Prostate gland (tissue), 2 donors: ENCODE results near the gene TLCD5.

Source experiments
- POLR2AphosphoS5 ChIP-seq: sonication (generic); formaldehyde crosslinking; IDR thresholded peaks from one replicate; pipeline ENCODE4 v1.6.1; 2017; ENCODE audit warnings: antibody characterized with exemption
- TF ChIP-seq, protein P1 (sequence below), 4 experiments: fragments of 200-600 bp in 2 of 4; fragments of 450-650 bp in 2 of 4; sonication (generic) in 2 of 4; IDR thresholded peaks; 1 replicate in 3 of 4; 2 replicates in 1 of 4; pipeline ENCODE4 v1.5.1; 2016 to 2019; ENCODE audit warnings: antibody characterized with exemption in 4 of 4, mild to moderate bottlenecking in 2 of 4, moderate library complexity in 2 of 4

DNA sequence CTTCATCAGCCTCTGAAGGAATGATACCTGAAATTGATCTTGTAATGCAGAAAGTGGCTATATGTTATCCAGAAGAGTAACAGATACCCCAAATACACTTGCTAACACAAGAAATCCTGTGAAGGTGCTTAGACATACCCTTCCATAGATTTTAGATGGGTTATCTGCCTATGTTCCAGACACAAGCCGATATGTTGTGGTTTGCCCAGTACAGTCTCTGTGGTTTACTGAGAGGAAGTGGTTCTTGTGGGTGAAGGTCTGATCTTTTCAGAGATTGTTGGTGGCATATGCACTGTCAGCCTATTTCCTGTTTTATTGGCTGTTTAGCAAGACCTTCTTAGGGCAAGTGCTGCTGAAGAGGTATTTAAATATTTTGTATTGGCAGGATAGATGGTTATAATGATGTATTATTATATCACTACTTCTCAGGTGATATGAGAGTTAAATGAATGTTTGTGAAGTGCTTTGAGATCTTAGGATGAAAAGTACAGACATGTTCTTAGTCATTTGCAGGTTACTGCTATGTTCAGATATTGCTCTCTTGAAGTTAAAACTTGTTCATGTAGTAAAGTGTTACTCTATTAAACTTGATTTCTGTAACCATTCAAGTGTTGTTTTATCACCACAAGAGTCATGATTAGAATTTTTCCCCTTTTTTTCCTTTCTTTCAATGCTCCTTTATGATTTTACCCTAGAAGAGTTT lies 19.4 kb downstream of the TLCD5 start:
- TF ChIP-seq, protein P1, sequence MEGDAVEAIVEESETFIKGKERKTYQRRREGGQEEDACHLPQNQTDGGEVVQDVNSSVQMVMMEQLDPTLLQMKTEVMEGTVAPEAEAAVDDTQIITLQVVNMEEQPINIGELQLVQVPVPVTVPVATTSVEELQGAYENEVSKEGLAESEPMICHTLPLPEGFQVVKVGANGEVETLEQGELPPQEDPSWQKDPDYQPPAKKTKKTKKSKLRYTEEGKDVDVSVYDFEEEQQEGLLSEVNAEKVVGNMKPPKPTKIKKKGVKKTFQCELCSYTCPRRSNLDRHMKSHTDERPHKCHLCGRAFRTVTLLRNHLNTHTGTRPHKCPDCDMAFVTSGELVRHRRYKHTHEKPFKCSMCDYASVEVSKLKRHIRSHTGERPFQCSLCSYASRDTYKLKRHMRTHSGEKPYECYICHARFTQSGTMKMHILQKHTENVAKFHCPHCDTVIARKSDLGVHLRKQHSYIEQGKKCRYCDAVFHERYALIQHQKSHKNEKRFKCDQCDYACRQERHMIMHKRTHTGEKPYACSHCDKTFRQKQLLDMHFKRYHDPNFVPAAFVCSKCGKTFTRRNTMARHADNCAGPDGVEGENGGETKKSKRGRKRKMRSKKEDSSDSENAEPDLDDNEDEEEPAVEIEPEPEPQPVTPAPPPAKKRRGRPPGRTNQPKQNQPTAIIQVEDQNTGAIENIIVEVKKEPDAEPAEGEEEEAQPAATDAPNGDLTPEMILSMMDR (IDR thresholded peaks at IDR 0.05) = no peak
- no peak for TF ChIP-seq POLR2AphosphoS5
